Thyroid gland (tissue), 4 donors: ENCODE data around the gene ITPRID2. TPM values are rescaled to one million over a fixed set of nuclear protein-coding genes. Genes with fewer than 3 reads are reported as not detected.

ENCODE experiments used
- DNase-seq, 2 donors: peaks; one replicate each; pipeline ENCODE4 v3.0.0-alpha.2; 2019
- H3K27ac ChIP-seq, 3 donors: fragments of 200-600 bp; sonication (generic); 1 replicate in 2 of 3; 2 replicates in 1 of 3; pipeline ENCODE4 v1.5.1; 2016 to 2019; ENCODE audit warnings: mild to moderate bottlenecking in 1 of 3, moderate library complexity in 1 of 3
- H3K27me3 ChIP-seq: fragments of 200-600 bp; sonication (generic); one replicate; pipeline ENCODE4 v1.5.1; 2019
- H3K36me3 ChIP-seq, 2 donors: fragments of 200-600 bp; sonication (generic); one replicate each; pipeline ENCODE4 v1.5.1; 2016 to 2019
- H3K4me1 ChIP-seq, 2 donors: fragments of 200-600 bp; sonication (generic); one replicate each; pipeline ENCODE4 v1.5.1; 2017 to 2019
- H3K4me3 ChIP-seq, 3 donors: fragments of 200-600 bp; sonication (generic); replicated peaks in 1 of 3; 1 replicate in 2 of 3; 2 replicates in 1 of 3; pipeline ENCODE4 v1.5.1; 2016; ENCODE audit warnings: mild to moderate bottlenecking in 1 of 3
- H3K9me3 ChIP-seq: fragments of 200-600 bp; sonication (generic); one replicate; pipeline ENCODE4 v1.5.1; 2017
- POLR2A ChIP-seq, 2 donors: fragments of 450-650 bp; IDR thresholded peaks; one replicate each; pipeline ENCODE4 v1.6.1; 2017; ENCODE audit warnings: antibody characterized with exemption in 2 of 2, mild to moderate bottlenecking in 2 of 2, moderate library complexity in 1 of 2
- WGBS, 2 donors: methylation state at CpG; one replicate each; pipeline ENCODE4 v1.1.5; 2017; 5-methylcytosine and 5-hydroxymethylcytosine counted together
- intact Hi-C: fragments of 100-400 bp; cut with DNase I; formaldehyde crosslinking; loops from one replicate; pipeline ENCODE4 v1.15.1; 2023
- total RNA-seq, 4 donors: library from RNA; depleted of rRNA; stranded (reverse); fragments of >200 nt; gene quantifications; one replicate each; pipeline ENCODE4 v1.2.3, GENCODE V29; 2016
- TF ChIP-seq, protein P1 (sequence below), 6 experiments: fragments of 200-600 bp in 3 of 6; fragments of 450-650 bp in 3 of 6; sonication (generic) in 3 of 6; IDR thresholded peaks; one replicate each; pipeline ENCODE4 v1.5.1; 2016 to 2019; ENCODE audit warnings: antibody characterized with exemption in 6 of 6, mild to moderate bottlenecking in 2 of 6, inconsistent platforms in 1 of 6, moderate library complexity in 1 of 6

ITPRID2 gene
- total RNA-seq, 4 donors from 2014 or later: 103 to 199 (median 143) TPM

DNA sequence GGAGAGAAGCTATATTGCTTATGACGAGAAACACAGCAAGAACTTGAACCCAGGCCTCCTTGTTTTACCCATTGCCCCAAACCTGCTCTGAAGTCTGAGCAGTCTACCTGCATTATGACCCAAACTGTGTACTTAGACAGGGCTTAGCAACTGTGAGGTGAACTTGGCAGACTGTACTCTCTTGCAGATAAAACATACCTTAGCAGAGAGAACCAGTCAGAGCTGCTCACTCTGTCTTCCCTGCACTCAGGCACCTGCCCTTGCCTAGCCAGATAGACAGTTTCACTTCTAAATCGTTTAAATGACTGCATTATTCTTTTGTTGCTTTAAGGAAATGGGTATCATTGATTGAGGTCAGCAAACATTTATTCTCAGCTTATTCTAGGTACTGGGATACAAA lies 20.3 kb downstream of the ITPRID2 start:
- TF ChIP-seq, protein P1, sequence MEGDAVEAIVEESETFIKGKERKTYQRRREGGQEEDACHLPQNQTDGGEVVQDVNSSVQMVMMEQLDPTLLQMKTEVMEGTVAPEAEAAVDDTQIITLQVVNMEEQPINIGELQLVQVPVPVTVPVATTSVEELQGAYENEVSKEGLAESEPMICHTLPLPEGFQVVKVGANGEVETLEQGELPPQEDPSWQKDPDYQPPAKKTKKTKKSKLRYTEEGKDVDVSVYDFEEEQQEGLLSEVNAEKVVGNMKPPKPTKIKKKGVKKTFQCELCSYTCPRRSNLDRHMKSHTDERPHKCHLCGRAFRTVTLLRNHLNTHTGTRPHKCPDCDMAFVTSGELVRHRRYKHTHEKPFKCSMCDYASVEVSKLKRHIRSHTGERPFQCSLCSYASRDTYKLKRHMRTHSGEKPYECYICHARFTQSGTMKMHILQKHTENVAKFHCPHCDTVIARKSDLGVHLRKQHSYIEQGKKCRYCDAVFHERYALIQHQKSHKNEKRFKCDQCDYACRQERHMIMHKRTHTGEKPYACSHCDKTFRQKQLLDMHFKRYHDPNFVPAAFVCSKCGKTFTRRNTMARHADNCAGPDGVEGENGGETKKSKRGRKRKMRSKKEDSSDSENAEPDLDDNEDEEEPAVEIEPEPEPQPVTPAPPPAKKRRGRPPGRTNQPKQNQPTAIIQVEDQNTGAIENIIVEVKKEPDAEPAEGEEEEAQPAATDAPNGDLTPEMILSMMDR (IDR thresholded peaks at IDR 0.05): no peak
- no peak for TF ChIP-seq POLR2A (IDR thresholded peaks at IDR 0.05)
- H3K4me3 ChIP-seq: no peak overlapping the region
- no peaks in the 10 kb centered on the region for H3K27me3 ChIP-seq
- peak; percentile 5 to 15 for DNase-seq
- peaks cover 6% of the 10 kb centered on the region in 2 donors for H3K4me1 ChIP-seq
- H3K36me3 ChIP-seq: peaks cover 27 to 30% of the 10 kb centered on the region in 2 donors
- H3K27ac ChIP-seq: no peak overlapping the region
- H3K9me3 ChIP-seq: no peaks in the 10 kb centered on the region
- intact Hi-C loops: no loop called here
- 50 to 55% methylated on average over 2 of the region's 2 CpGs for WGBS, 2 donors

DNA sequence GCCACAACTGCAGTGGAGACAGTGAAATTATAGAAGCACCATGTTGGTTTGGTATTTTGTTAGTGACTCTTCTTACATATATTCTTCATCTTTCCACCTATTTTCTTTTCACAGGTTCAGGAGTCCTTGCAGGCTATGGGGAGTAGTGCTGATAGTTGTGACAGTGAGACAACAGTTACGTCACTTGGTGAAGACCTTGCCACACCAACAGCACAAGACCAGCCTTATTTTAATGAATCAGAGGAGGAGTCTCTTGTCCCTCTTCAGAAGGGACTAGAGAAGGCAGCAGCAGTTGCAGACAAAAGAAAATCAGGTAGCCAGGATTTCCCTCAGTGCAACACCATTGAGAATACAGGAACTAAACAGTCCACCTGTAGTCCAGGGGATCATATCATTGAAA lies 23.6 kb downstream of the ITPRID2 start:
- DNase-seq: no peak
- peaks cover 0 to 6% of the 10 kb centered on the region in 2 donors for H3K4me1 ChIP-seq
- WGBS, 2 donors: 93 to 100% methylated on average over 1 of the region's 1 CpG
- no peaks in the 10 kb centered on the region for H3K9me3 ChIP-seq
- no peak for TF ChIP-seq POLR2A (IDR thresholded peaks at IDR 0.05)
- TF ChIP-seq, protein P1 (IDR thresholded peaks at IDR 0.05): no peak
- no peak overlapping the region for H3K4me3 ChIP-seq
- H3K27me3 ChIP-seq: no peaks in the 10 kb centered on the region
- intact Hi-C loops: no loop called here
- peaks cover 49 to 50% of the 10 kb centered on the region in 2 donors for H3K36me3 ChIP-seq
- H3K27ac ChIP-seq: no peak overlapping the region

DNA sequence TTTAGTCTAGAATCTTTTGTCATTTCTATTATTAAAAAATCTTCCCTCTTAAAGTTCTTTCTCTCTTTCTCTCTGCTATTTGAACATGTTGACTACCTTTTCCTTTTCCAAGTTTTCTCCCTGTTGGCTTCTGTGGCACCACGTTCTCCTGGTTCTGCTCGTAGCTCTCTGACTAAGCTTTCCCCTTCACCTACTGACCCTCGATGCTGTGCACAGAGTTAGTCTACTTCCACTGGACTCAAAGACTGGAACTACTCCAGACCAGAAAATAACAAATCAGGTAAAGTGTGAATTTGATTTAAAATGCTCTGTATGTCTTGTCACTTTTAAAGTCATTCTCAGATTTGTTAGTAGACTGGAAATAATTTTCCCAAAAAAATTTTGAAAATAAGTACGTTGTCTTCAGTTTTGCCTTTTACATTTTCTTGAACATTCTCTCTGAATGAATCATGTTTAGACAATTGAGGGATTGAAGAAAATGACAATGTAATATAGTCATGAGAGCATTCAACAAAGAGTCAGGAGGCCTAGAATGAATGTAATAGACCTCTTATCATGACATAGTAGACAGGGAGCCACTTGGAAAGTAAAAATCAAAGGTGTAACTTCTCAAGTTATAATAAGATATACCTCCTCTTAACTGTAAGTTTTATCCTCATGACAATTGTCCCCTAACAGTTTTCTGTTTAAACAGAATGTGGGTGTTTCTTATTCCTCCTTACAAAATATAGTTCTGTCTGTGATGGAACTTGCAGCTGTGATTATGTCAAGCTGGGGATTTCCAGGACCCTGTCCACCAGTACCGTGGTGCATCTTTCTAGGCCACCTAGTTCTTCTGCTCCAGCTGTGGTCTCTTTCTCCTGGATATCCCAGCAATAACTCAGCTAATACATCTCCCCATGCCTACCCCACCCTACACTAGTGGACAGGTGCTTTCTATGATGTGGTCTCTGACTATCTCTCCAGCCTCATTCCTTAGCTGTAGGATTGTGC lies 25.5 kb downstream of the ITPRID2 start:
- H3K9me3 ChIP-seq: no peaks in the 10 kb centered on the region
- intact Hi-C loops: no loop called here
- H3K4me1 ChIP-seq: peaks cover 0 to under 1% of the 10 kb centered on the region in 2 donors
- H3K27ac ChIP-seq: no peak overlapping the region
- TF ChIP-seq, protein P1 (IDR thresholded peaks at IDR 0.05): no peak
- no peak for TF ChIP-seq POLR2A (IDR thresholded peaks at IDR 0.05)
- DNase-seq: no peak
- H3K36me3 ChIP-seq: peaks cover 53 to 61% of the 10 kb centered on the region in 2 donors
- H3K27me3 ChIP-seq: no peaks in the 10 kb centered on the region
- 86 to 91% methylated on average over 5 of the region's 5 CpGs for WGBS, 2 donors
- no peak overlapping the region for H3K4me3 ChIP-seq

DNA sequence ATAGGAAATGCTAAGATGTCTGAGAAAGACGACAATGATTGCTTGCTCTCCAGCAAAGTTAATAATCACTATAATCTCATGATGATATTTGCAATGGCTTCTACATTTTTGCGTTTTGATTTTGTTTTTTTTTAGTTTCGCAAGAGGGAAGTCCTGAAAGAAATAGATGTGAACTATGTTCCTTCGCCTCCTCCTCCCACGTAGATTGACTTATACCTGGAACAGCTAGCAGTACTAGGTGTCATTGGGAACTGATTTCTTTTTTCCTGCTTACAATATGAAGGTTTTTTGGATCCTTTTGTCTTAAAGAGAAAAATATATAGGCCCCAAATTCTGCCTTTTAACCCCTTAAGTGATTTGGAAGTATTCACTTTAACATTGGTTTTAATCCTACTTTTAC lies 26.7 kb downstream of the ITPRID2 start:
- H3K27me3 ChIP-seq: no peaks in the 10 kb centered on the region
- TF ChIP-seq, protein P1 (IDR thresholded peaks at IDR 0.05): no peak
- TF ChIP-seq POLR2A (IDR thresholded peaks at IDR 0.05): no peak
- H3K9me3 ChIP-seq: no peaks in the 10 kb centered on the region
- intact Hi-C loops: no loop called here
- H3K27ac ChIP-seq: no peak overlapping the region
- no peak for DNase-seq
- no peak overlapping the region for H3K4me3 ChIP-seq
- peaks cover 56 to 69% of the 10 kb centered on the region in 2 donors for H3K36me3 ChIP-seq
- H3K4me1 ChIP-seq: no peaks in the 10 kb centered on the region
- WGBS, 2 donors: 92 to 96% methylated on average over 5 of the region's 5 CpGs

DNA sequence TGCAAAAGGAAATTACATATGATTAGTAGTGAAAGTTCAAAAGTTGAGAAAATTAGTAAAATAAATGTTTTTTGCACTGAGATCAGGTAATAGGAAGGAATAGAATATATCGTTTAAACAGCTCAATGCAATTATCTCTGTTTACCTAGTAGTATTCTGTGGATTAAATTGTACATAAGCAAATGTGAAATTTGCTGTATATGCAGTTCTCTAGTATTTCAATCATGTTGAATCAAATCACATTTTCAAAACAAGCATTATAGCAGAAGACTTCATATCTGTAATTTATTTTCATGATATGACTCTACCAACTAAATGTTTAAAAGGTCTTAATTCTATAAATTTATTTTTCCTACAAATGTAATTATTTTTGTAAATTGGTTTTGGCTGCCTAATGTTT lies 31.6 kb downstream of the ITPRID2 start:
- H3K27ac ChIP-seq: peak overlapping the region in 1 of 3 donors; percentile 24
- intact Hi-C loops: no loop called here
- H3K27me3 ChIP-seq: no peaks in the 10 kb centered on the region
- no peak for DNase-seq
- H3K36me3 ChIP-seq: peaks cover 20 to 38% of the 10 kb centered on the region in 2 donors
- H3K4me3 ChIP-seq: no peak overlapping the region
- H3K4me1 ChIP-seq: peaks cover 12 to 15% of the 10 kb centered on the region in 2 donors
- 98 to 99% methylated on average over 1 of the region's 1 CpG for WGBS, 2 donors
- no peaks in the 10 kb centered on the region for H3K9me3 ChIP-seq
- TF ChIP-seq, protein P1 (IDR thresholded peaks at IDR 0.05): no peak
- no peak for TF ChIP-seq POLR2A (IDR thresholded peaks at IDR 0.05)
